ENCODE results near the gene TNKS1BP1. TPM values are rescaled to one million over a fixed set of nuclear protein-coding genes. Genes with fewer than 3 reads are reported as not detected.

The TNKS1BP1 gene
- total RNA-seq, 1 donor from 2014 or later: 147 TPM

- Histone ChIP-seq H3K27me3 (ENCODE audit: low read depth) (no peaks in the 10 kb centered on the region), H3K27ac (peak overlapping the region; percentile 84), H3K9me3 (no peaks in the 10 kb centered on the region), H3K4me3 (peak overlapping the region; percentile 64), H3K4me1 (peaks cover 84% of the 10 kb centered on the region), H3K36me3 (peaks cover 69% of the 10 kb centered on the region)
- DNase-seq: peak; percentile 93
- intact Hi-C loops (cut with DNase I): no loop called here
- ATAC-seq: peak; percentile 96 to 97
- TF ChIP-seq CTCF (IDR thresholded peaks at IDR 0.05): no peak
These were observed 13.4 kb downstream of the TNKS1BP1 start for GRCh38 chr11:57311109-57311936.

- H3K9me3 ChIP-seq: no peaks in the 10 kb centered on the region
- no peak for DNase-seq
- H3K4me3 ChIP-seq: peak overlapping the region; percentile 64
- peaks cover 66% of the 10 kb centered on the region for H3K36me3 ChIP-seq
- peak overlapping the region; percentile 84 for H3K27ac ChIP-seq
- intact Hi-C loops (cut with DNase I): no loop called here
- no peak for TF ChIP-seq CTCF (IDR thresholded peaks at IDR 0.05)
- no peaks in the 10 kb centered on the region for H3K27me3 ChIP-seq (ENCODE audit: low read depth)
- peak; percentile 3 to 24 for ATAC-seq
- H3K4me1 ChIP-seq: peaks cover 84% of the 10 kb centered on the region
These were observed 14.1 kb downstream of the TNKS1BP1 start for GRCh38 chr11:57310630-57311086.

- no peak for TF ChIP-seq CTCF (IDR thresholded peaks at IDR 0.05)
- peak overlapping the region; percentile 64 for H3K4me3 ChIP-seq
- peak overlapping the region; percentile 84 for H3K27ac ChIP-seq
These were observed 14.7 kb downstream of the TNKS1BP1 start for GRCh38 chr11:57310091-57310490.

GRCh38 chr11:57309106-57310059, 15.4 kb downstream of the TNKS1BP1 start:
- H3K4me3 ChIP-seq: no peak overlapping the region
- H3K4me1 ChIP-seq: peaks cover 92% of the 10 kb centered on the region

More at GRCh38 chr11:57310091-57310490, 14.7 kb downstream of the TNKS1BP1 start:
- Histone ChIP-seq H3K9me3 (no peaks in the 10 kb centered on the region), H3K36me3 (peaks cover 62% of the 10 kb centered on the region), H3K4me1 (peaks cover 85% of the 10 kb centered on the region), H3K27me3 (ENCODE audit: low read depth) (no peaks in the 10 kb centered on the region)
- no peak for ATAC-seq
- DNase-seq: no peak
- intact Hi-C loops (cut with DNase I): no loop called here

More at GRCh38 chr11:57309106-57310059, 15.4 kb downstream of the TNKS1BP1 start:
- Histone ChIP-seq H3K36me3 (peaks cover 55% of the 10 kb centered on the region), H3K27ac (peak overlapping the region; percentile 11), H3K27me3 (ENCODE audit: low read depth) (no peaks in the 10 kb centered on the region), H3K9me3 (no peaks in the 10 kb centered on the region)
- intact Hi-C loops (cut with DNase I): no loop called here
- DNase-seq: no peak
- TF ChIP-seq CTCF (IDR thresholded peaks at IDR 0.05): no peak
- no peak for ATAC-seq
